Measurements from ENCODE around the gene SH3BGRL2.
"Not testable (repeated sequence)": the region's sequence is repeated elsewhere in the genome, so short reads cannot be mapped to it uniquely, and the experiment has no call there.

Gene SH3BGRL2

GRCh38 chr6:79612918-79613317 is 18.2 kb upstream of the SH3BGRL2 start:
- Histone ChIP-seq H3K9ac (no peak overlapping the region), H2AFZ (no peak overlapping the region), H3K79me2 (peaks cover 2% of the 10 kb centered on the region), H3K4me1 (no peaks in the 10 kb centered on the region), H3K9me3 (ENCODE audit: control insufficient read depth, low read length) (no peaks in the 10 kb centered on the region), H3K27me3 (ENCODE audit: control insufficient read depth, insufficient read depth, low read length) (no peaks in the 10 kb centered on the region), H3K4me3 (ENCODE audit: low read depth, low read length) (no peak overlapping the region), H3K4me2 (ENCODE audit: low read length) (no peak overlapping the region), H3K36me3 (ENCODE audit: control insufficient read depth, insufficient read depth, low read length) (no peaks in the 10 kb centered on the region), H3K27ac (no peak overlapping the region)
- TF ChIP-seq CTCF (IDR thresholded peaks at IDR 0.05): no peak

- no peaks in the 10 kb centered on the region for H3K27me3 ChIP-seq (ENCODE audit: control insufficient read depth, insufficient read depth, low read length)
- no peak overlapping the region for H3K4me3 ChIP-seq (ENCODE audit: low read depth, low read length)
- no peaks in the 10 kb centered on the region for H3K36me3 ChIP-seq (ENCODE audit: control insufficient read depth, insufficient read depth, low read length)
- H3K9me3 ChIP-seq (ENCODE audit: control insufficient read depth, low read length): no peaks in the 10 kb centered on the region
- no peak overlapping the region for H2AFZ ChIP-seq
- H3K79me2 ChIP-seq: peaks cover 2% of the 10 kb centered on the region
- no peak overlapping the region for H3K27ac ChIP-seq
- no peak overlapping the region for H3K9ac ChIP-seq
- no peak overlapping the region for H3K4me2 ChIP-seq (ENCODE audit: low read length)
- no peaks in the 10 kb centered on the region for H3K4me1 ChIP-seq
- no peak for TF ChIP-seq CTCF (IDR thresholded peaks at IDR 0.05)
Measured at GRCh38 chr6:79613912-79614311, 17.2 kb upstream of the SH3BGRL2 start.

- Histone ChIP-seq H3K27me3 (ENCODE audit: control insufficient read depth, insufficient read depth, low read length) (no peaks in the 10 kb centered on the region), H3K4me2 (ENCODE audit: low read length) (no peak overlapping the region), H3K27ac (no peak overlapping the region), H3K36me3 (ENCODE audit: control insufficient read depth, insufficient read depth, low read length) (no peaks in the 10 kb centered on the region), H3K9ac (no peak overlapping the region), H2AFZ (no peak overlapping the region), H3K9me3 (ENCODE audit: control insufficient read depth, low read length) (no peaks in the 10 kb centered on the region), H3K79me2 (peaks cover 2% of the 10 kb centered on the region), H3K4me3 (ENCODE audit: low read depth, low read length) (no peak overlapping the region), H3K4me1 (no peaks in the 10 kb centered on the region)
- TF ChIP-seq CTCF (IDR thresholded peaks at IDR 0.05): no peak
Measured at GRCh38 chr6:79614326-79615305, 16.5 kb upstream of the SH3BGRL2 start.

GRCh38 chr6:79617518-79617941 is 13.6 kb upstream of the SH3BGRL2 start:
- no peaks in the 10 kb centered on the region for H3K27me3 ChIP-seq (ENCODE audit: control insufficient read depth, insufficient read depth, low read length)
- peaks cover 5% of the 10 kb centered on the region for H3K79me2 ChIP-seq
- no peak overlapping the region for H3K27ac ChIP-seq
- no peak overlapping the region for H3K4me2 ChIP-seq (ENCODE audit: low read length)
- H3K36me3 ChIP-seq (ENCODE audit: control insufficient read depth, insufficient read depth, low read length): no peaks in the 10 kb centered on the region
- no peak for TF ChIP-seq CTCF (IDR thresholded peaks at IDR 0.05)
- H3K9me3 ChIP-seq (ENCODE audit: control insufficient read depth, low read length): no peaks in the 10 kb centered on the region
- no peaks in the 10 kb centered on the region for H3K4me1 ChIP-seq
- H3K4me3 ChIP-seq (ENCODE audit: low read depth, low read length): no peak overlapping the region
- H2AFZ ChIP-seq: no peak overlapping the region
- H3K9ac ChIP-seq: no peak overlapping the region

- not testable (repeated sequence) for H3K9ac ChIP-seq; H2AFZ ChIP-seq; H3K27ac ChIP-seq; H3K36me3 ChIP-seq (ENCODE audit: control insufficient read depth, insufficient read depth, low read length); H3K27me3 ChIP-seq (ENCODE audit: control insufficient read depth, insufficient read depth, low read length); H3K79me2 ChIP-seq; H3K4me2 ChIP-seq (ENCODE audit: low read length); H3K9me3 ChIP-seq (ENCODE audit: control insufficient read depth, low read length); H3K4me3 ChIP-seq (ENCODE audit: low read depth, low read length); H3K4me1 ChIP-seq
Measured at GRCh38 chr6:79618425-79618824, 12.7 kb upstream of the SH3BGRL2 start.
